GM12865 (cell line): ENCODE data around the gene PPP1R18.
"Not testable (repeated sequence)": the region's sequence is repeated elsewhere in the genome, so short reads cannot be mapped to it uniquely, and the experiment has no call there.

Source experiments
- DNase-seq: peaks from one replicate; pipeline ENCODE4 v3.0.0; 2010; ENCODE audit warnings: low read depth
- H3K4me3 ChIP-seq: 2 replicates; pipeline ENCODE4 v1.5.1; 2011; ENCODE audit warnings: mild to moderate bottlenecking, low read depth, low read length, control low read depth
- TF ChIP-seq, protein P1 (sequence below): IDR thresholded peaks from 2 replicates; pipeline ENCODE4 v1.5.1; 2011; ENCODE audit warnings: low read length, control low read depth, low read depth, inconsistent platforms; ENCODE audit not compliant: insufficient read depth; ENCODE audit errors: missing control alignments

PPP1R18 gene

DNA sequence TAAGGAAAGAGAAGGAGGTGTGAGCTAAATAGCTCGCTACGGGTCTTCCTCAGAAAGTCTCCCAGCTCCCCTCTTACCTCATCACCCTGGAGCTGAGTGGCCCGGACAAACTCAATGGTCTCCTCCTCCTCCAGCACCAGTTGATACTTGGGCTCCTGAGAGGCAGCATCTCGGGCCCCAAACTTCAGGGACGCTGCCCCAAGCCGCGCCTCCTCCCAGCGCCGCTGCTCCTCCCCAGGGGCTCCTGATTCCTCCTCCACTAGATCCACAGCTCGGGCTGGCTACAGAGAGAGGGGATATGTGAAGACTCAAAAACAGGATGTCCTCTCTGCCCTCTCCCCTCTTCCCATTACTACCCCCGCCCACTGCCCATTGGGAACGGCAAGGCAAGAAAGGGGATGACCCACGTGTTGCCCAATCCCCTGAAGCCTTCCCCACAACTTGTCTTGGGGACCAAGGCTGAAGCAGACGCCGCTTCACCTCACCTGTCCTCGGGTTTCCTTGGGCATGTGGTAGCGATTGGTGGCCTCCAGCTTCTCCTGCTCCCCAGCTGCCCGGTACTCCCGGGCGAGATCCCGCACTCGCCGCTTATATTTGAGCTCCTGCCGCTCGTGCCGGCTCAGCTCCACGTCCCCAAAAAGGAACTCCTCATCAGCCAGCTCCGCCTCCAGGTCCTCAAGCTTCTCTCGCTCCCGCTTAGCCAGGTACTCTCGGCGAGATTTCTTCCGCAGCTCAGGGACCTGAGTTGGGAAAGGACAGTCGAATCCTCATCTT lies 21.3 kb downstream of the PPP1R18 start:
- DNase-seq = no peak
- TF ChIP-seq, protein P1, sequence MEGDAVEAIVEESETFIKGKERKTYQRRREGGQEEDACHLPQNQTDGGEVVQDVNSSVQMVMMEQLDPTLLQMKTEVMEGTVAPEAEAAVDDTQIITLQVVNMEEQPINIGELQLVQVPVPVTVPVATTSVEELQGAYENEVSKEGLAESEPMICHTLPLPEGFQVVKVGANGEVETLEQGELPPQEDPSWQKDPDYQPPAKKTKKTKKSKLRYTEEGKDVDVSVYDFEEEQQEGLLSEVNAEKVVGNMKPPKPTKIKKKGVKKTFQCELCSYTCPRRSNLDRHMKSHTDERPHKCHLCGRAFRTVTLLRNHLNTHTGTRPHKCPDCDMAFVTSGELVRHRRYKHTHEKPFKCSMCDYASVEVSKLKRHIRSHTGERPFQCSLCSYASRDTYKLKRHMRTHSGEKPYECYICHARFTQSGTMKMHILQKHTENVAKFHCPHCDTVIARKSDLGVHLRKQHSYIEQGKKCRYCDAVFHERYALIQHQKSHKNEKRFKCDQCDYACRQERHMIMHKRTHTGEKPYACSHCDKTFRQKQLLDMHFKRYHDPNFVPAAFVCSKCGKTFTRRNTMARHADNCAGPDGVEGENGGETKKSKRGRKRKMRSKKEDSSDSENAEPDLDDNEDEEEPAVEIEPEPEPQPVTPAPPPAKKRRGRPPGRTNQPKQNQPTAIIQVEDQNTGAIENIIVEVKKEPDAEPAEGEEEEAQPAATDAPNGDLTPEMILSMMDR = no peak
- H3K4me3 ChIP-seq = no peak overlapping the region

DNA sequence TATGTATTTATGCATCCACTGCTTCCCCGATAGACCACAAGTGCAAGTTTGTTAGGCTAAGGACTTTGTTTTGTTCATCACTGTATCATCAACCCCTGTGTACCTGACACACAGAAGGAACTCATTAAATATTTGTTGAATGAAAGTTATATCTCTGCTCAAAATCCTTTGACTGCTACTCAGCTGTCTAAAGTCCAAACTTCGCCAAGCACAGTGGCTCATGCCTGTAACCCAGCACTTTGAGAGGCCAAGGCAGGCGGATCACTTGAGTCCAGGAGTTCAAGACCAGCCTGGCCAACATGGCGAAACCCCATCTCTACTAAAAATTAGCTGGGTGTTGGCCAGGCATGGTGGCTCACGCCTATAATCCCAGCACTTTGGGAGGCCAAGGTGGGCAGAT lies 28.5 kb downstream of the PPP1R18 start:
- not testable (repeated sequence) for DNase-seq, H3K4me3 ChIP-seq

DNA sequence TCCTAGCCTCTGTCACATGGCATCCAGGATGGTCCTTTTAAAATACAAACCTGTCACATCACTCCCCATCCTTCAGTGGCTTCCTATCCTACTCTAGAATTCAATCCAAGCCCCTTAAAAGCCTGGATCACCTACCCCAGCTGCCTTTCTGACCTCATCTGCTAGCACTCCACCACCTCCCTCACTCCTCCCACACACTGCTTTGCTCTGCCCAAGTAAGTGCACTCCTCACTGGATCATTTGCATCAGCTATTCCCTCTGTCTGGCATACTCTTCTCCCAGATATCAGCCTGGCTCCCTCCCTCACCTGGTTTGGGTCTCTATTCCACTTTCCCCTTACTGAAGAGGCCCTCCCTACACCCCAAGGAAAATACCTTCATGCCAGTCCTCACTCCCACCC lies 29.0 kb downstream of the PPP1R18 start:
- DNase-seq = no peak

DNA sequence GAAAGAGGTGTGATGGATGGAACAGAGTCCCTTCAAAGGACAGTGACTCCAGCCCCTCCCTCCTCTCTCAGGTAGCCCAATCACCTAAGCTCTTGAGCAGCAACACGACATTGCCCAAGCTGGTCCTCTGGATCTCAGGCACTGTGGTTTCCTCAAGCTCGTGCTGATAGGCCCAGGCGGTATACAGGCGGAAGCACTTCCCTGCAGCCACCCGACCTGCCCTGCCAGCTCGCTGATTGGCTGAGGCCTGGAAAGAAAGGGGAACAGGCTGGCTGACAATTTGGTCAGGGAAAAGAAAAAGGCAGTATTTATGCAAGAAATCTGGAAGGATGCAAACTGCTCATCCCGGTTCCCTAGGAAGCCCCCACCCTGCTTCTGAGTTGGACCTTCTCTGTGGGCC lies 29.9 kb downstream of the PPP1R18 start:
- no peak for DNase-seq
- TF ChIP-seq, protein P1 = no peak

More for the DNA sequence above, 29.0 kb downstream of the PPP1R18 start:
- TF ChIP-seq, protein P1 = no peak
- H3K4me3 ChIP-seq = no peak overlapping the region

DNA sequence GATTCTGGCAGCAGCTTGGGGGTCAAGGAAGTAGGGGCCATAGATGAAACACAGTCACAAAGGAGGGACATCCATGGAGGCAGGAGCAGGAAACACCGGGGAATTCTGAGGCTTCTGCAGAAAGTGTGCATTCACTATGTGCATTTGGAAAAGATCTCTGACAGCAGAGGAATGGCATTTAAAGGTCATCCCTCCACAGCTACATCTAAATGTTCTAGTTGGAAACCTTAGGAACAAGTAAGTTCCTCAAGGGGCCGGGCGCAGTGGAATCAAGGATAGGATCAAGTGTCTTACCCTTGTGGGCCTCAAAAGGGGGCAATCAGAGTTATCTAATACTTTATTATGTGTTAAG lies 30.7 kb downstream of the PPP1R18 start:
- no peak overlapping the region for H3K4me3 ChIP-seq
- TF ChIP-seq, protein P1 = no peak
- no peak for DNase-seq

More for the DNA sequence above, 29.9 kb downstream of the PPP1R18 start:
- no peak overlapping the region for H3K4me3 ChIP-seq

DNA sequence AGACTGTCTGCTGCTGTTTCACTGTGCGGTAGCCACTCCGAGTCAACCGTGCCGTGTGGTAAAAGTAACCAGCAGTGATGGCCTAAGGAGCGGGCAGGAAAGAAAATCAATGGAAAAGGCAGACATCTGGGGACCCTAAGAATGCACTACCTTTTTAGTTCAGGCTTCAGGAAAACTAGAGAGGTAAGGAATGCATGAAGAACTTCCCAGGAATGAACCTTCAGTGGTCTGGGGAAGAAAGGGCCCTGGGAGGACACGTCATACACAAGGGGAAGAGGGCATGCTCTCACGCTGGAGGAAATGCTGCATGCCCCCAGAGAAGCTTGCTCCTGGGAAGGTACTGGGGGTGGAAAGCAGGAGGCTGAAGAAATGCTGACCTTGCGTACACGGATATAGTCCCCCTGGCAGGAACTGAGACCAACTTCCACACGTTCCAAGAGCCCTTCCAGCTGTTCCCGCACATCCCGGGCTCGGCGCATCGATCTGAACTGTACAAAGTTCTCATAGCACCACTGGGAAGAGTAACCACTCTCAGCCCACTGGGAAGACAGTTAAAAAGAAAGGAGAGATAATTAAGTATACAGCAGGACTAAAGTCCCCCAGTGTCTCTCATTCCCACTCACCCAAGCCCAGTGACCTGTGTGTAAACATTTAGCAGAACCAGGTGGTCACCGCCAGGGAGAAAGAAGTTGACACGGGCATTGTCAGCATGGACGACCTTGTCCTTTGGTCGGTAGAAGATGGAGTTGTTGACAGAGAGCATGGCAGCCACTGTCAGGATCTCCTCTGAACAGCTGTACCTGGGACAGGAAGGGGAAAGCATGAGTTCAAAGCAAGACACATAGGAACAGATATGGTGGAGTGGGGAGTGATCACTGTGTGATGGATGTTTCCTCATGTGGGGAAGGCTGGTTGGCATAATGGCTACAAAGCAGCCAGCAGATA lies 31.4 kb downstream of the PPP1R18 start:
- no peak for DNase-seq
- TF ChIP-seq, protein P1 = no peak
- H3K4me3 ChIP-seq = no peak overlapping the region

DNA sequence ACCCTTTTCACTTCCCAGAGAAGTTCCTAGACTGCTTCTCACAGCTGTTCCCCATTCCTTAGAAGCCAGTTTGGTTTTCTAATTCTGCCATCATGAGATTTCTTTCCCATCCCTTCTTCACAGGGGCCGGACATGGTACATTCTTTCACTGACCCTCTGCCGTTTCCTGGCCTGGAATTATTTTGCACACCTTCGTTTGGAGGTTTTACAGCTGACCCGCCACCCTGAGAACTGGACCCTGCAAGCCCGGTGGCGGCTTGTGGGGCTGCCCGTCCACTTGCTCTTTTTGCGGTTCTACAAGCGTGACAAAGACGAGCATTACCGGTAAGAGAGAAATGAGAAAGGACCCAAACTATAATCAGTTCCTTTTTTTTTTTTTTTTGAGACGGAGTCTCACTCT lies 35.3 kb downstream of the PPP1R18 start:
- DNase-seq = no peak
- no peak overlapping the region for H3K4me3 ChIP-seq
- TF ChIP-seq, protein P1 = no peak
